Upper lobe of right lung (tissue), 1 donor: ENCODE results near the gene XYLT1. TPM values are rescaled to one million over a fixed set of nuclear protein-coding genes. Genes with fewer than 3 reads are reported as not detected.

Experiments used
- ATAC-seq: fragments of 200-7000 bp; cut with Tn5 transposase; one replicate; pipeline ENCODE4 v1.9.1; 2020; ENCODE audit warnings: mild to moderate bottlenecking, moderate library complexity
- DNase-seq: peaks from one replicate; pipeline ENCODE4 v3.0.0-alpha.2; 2020
- H3K27ac ChIP-seq: fragments of 200-600 bp; one replicate; pipeline ENCODE4 v1.8.0; 2022
- H3K27me3 ChIP-seq: fragments of 200-600 bp; one replicate; pipeline ENCODE4 v1.8.0; 2022; ENCODE audit warnings: mild to moderate bottlenecking
- H3K36me3 ChIP-seq: fragments of 200-600 bp; one replicate; pipeline ENCODE4 v1.8.0; 2022
- H3K4me1 ChIP-seq: fragments of 200-600 bp; one replicate; pipeline ENCODE4 v1.8.0; 2022
- H3K4me3 ChIP-seq: fragments of 200-600 bp; one replicate; pipeline ENCODE4 v1.8.0; 2022; ENCODE audit warnings: mild to moderate bottlenecking
- H3K9me3 ChIP-seq: fragments of 200-600 bp; one replicate; pipeline ENCODE4 v1.8.0; 2022
- CTCF ChIP-seq: fragments of 200-600 bp; IDR thresholded peaks from one replicate; pipeline ENCODE4 v1.8.0; 2022; ENCODE audit warnings: antibody characterized with exemption
- intact Hi-C: fragments of 100-400 bp; cut with DNase I; formaldehyde crosslinking; loops from one replicate; pipeline ENCODE4 v1.11.0; 2022
- total RNA-seq: library from RNA; stranded (reverse); fragmentation: NEBNext Ultra II Directional; extraction: Animal tissue kit (Norgen Biotek cat#: 25700); gene quantifications from one replicate; pipeline ENCODE4 v1.2.1, GENCODE V29; 2021
- donor health status: DM: no; HTN: yes; CAD: no; lungs with severe emphysema.

Gene XYLT1
- total RNA-seq, 1 donor from 2014 or later: 12.1 TPM

- intact Hi-C loops: no loop called here
- DNase-seq (no peak), ATAC-seq (no peak)
- H3K9me3 ChIP-seq: no peaks in the 10 kb centered on the region
- H3K27ac ChIP-seq: no peak overlapping the region
- no peak for TF ChIP-seq CTCF
- H3K27me3 ChIP-seq: no peaks in the 10 kb centered on the region
- no peaks in the 10 kb centered on the region for H3K36me3 ChIP-seq
- no peaks in the 10 kb centered on the region for H3K4me1 ChIP-seq
- H3K4me3 ChIP-seq: no peak overlapping the region
These were observed 39.7 kb downstream of the XYLT1 start for GRCh38 chr16:17431012-17431411.

- no peaks in the 10 kb centered on the region for H3K9me3 ChIP-seq
- DNase-seq: no peak
- no peaks in the 10 kb centered on the region for H3K27me3 ChIP-seq
- ATAC-seq: no peak
- H3K4me3 ChIP-seq: no peak overlapping the region
- intact Hi-C loops: no loop called here
- no peaks in the 10 kb centered on the region for H3K36me3 ChIP-seq
- no peak overlapping the region for H3K27ac ChIP-seq
- no peak for TF ChIP-seq CTCF
- no peaks in the 10 kb centered on the region for H3K4me1 ChIP-seq
These were observed 44.3 kb downstream of the XYLT1 start for GRCh38 chr16:17426451-17426850.

- H3K27me3 ChIP-seq: no peaks in the 10 kb centered on the region
- no peak overlapping the region for H3K4me3 ChIP-seq
- ATAC-seq (no peak), DNase-seq (no peak)
- H3K9me3 ChIP-seq: no peaks in the 10 kb centered on the region
- H3K27ac ChIP-seq: no peak overlapping the region
- no peak for TF ChIP-seq CTCF
- H3K36me3 ChIP-seq: no peaks in the 10 kb centered on the region
- no peaks in the 10 kb centered on the region for H3K4me1 ChIP-seq
- intact Hi-C loops: no loop called here
These were observed 46.0 kb downstream of the XYLT1 start for GRCh38 chr16:17424771-17425170.

DNA sequence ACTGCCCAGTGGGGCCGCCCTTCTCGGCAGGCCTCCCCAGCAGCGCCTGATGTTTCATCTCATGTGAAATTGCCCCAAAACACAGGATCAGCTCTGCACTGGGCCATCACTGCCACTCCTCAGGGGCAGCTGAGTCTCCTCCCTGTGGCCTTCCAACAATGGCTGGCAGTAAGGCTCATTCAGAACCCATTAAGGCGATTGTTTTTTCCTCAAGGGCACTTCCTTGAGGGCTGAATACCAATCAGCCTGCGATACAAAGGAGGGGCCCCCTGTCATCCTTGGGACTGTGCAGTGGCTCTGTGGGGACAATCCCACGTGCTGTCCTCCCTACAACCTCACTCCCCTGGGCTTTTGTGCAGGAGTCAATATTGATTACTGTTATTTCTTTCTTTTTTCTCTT is 47.5 kb downstream of the XYLT1 start:
- Histone ChIP-seq H3K9me3 (no peaks in the 10 kb centered on the region), H3K27me3 (no peaks in the 10 kb centered on the region), H3K4me1 (no peaks in the 10 kb centered on the region), H3K36me3 (no peaks in the 10 kb centered on the region), H3K4me3 (no peak overlapping the region), H3K27ac (no peak overlapping the region)
- DNase-seq (no peak), ATAC-seq (no peak)
- TF ChIP-seq CTCF: no peak
- intact Hi-C loops: no loop called here

GRCh38 chr16:17420816-17421215 is 49.9 kb downstream of the XYLT1 start:
- no peak for DNase-seq
- no peaks in the 10 kb centered on the region for H3K9me3 ChIP-seq
- intact Hi-C loops: no loop called here
- no peaks in the 10 kb centered on the region for H3K27me3 ChIP-seq
- no peak for TF ChIP-seq CTCF
- no peak overlapping the region for H3K4me3 ChIP-seq
- H3K27ac ChIP-seq: no peak overlapping the region
- ATAC-seq: no peak
- peaks cover 17% of the 10 kb centered on the region for H3K4me1 ChIP-seq
- H3K36me3 ChIP-seq: no peaks in the 10 kb centered on the region

DNA sequence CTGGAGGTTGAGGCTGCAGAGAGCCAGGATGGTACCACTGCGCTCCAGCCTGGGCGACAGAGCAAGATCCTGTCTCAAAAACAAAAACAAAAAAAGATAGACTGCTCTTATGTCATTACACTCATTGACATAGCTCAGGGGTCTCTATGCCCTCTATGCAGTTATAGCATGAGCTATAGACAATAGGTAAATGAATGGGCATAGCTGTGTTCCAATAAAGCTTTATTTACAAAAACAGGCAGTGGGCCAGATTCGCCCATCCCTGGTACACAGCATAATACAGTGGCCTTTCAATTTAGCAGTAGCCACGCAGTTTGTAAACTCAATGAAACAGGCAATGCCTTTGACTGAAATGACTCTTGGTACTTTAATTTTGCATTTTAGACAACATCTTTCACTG is 51.5 kb downstream of the XYLT1 start:
- no peaks in the 10 kb centered on the region for H3K9me3 ChIP-seq
- TF ChIP-seq CTCF: no peak

More for the DNA sequence above, 51.5 kb downstream of the XYLT1 start:
- H3K27ac ChIP-seq: no peak overlapping the region
- ATAC-seq (no peak), DNase-seq (no peak)
- H3K4me1 ChIP-seq: peaks cover 20% of the 10 kb centered on the region
- no peak overlapping the region for H3K4me3 ChIP-seq
- intact Hi-C loops: no loop called here
- no peaks in the 10 kb centered on the region for H3K27me3 ChIP-seq
- H3K36me3 ChIP-seq: no peaks in the 10 kb centered on the region
